ENCODE results near the gene SIAE. TPM values are rescaled to one million over a fixed set of nuclear protein-coding genes. Genes with fewer than 3 reads are reported as not detected.

The SIAE gene
- total RNA-seq, 1 experiment from 2014 or later: 5.6 TPM

- no peak for DNase-seq
- H3K9me3 ChIP-seq (ENCODE audit: control insufficient read depth, low read depth, low read length): no peaks in the 10 kb centered on the region
- no peak overlapping the region for H3K18ac ChIP-seq (ENCODE audit: insufficient read length, low read depth, low read length)
- no peak overlapping the region for H3K27ac ChIP-seq (ENCODE audit: insufficient read length, low read depth, low read length)
- H4K5ac ChIP-seq (ENCODE audit: insufficient read length, low read depth, low read length): no peak overlapping the region
- Mint-ChIP-seq H3K9me3 (no peaks in the 10 kb centered on the region; a peak in 1 of 5 replicates), H3K36me3 (ENCODE audit: insufficient read depth in 1 of 3, low read depth in 3 of 3) (no peaks in the 10 kb centered on the region), H3K4me1 (no peaks in the 10 kb centered on the region), H3K27me3 (ENCODE audit: low read depth) (no peaks in the 10 kb centered on the region; the same call in 1 of the 2 replicates), H3K27ac (no peak overlapping the region), H3K4me3 (no peak overlapping the region)
- H4K91ac ChIP-seq (ENCODE audit: insufficient read length, low read depth, low read length): no peak overlapping the region
- no peaks in the 10 kb centered on the region for H3K23me2 ChIP-seq (ENCODE audit: insufficient read length, low read depth, low read length, poor library complexity, severe bottlenecking)
- no peak overlapping the region for H3T11ph ChIP-seq (ENCODE audit: low read length)
- H2BK12ac ChIP-seq (ENCODE audit: insufficient read length, low read depth, low read length): no peak overlapping the region
- no peaks in the 10 kb centered on the region for H4K20me1 ChIP-seq (ENCODE audit: control insufficient read depth, insufficient read depth, insufficient read length)
- no peak overlapping the region for H3K23ac ChIP-seq (ENCODE audit: insufficient read length, low read depth, low read length)
- H2BK15ac ChIP-seq (ENCODE audit: low read depth, low read length): no peak overlapping the region
- no peaks in the 10 kb centered on the region for H3K79me1 ChIP-seq (ENCODE audit: insufficient read depth, low read depth, low read length, poor library complexity, severe bottlenecking)
- no peak overlapping the region for H3K4me2 ChIP-seq (ENCODE audit: insufficient read depth, insufficient read length, low read length)
- no peak overlapping the region for H2BK20ac ChIP-seq (ENCODE audit: low read depth, low read length, poor library complexity, severe bottlenecking)
- no peak overlapping the region for H2AFZ ChIP-seq (ENCODE audit: low read length)
- no peak overlapping the region for H3K4ac ChIP-seq (ENCODE audit: low read depth, low read length)
- H3K79me2 ChIP-seq (ENCODE audit: insufficient read depth, low read length): no peaks in the 10 kb centered on the region
- H4K8ac ChIP-seq (replicated peaks; ENCODE audit: insufficient read length, low read depth, low read length): no peak overlapping the region
- no peak overlapping the region for H2AK5ac ChIP-seq (ENCODE audit: insufficient read length, low read length)
- H3K14ac ChIP-seq (ENCODE audit: insufficient read depth, low read length): no peak overlapping the region
- H2BK5ac ChIP-seq (ENCODE audit: insufficient read length, low read length): no peak overlapping the region
- H3K56ac ChIP-seq (ENCODE audit: insufficient read length, low read depth, low read length): no peak overlapping the region
- no peak for TF ChIP-seq CTCF (conservative IDR thresholded peaks at IDR 0.05)
- H3K4me1 ChIP-seq (ENCODE audit: insufficient read depth, low read length): no peaks in the 10 kb centered on the region
- no peak overlapping the region for H3K9ac ChIP-seq (ENCODE audit: extremely low read depth, insufficient read length, low read length)
- no peaks in the 10 kb centered on the region for H3K27me3 ChIP-seq (ENCODE audit: insufficient read depth, low read length)
- H2BK120ac ChIP-seq (ENCODE audit: low read depth, low read length, poor library complexity, severe bottlenecking): no peak overlapping the region
Observed at GRCh38 chr11:124608147-124608546, 65.4 kb downstream of the SIAE start.
